LNCAP (cell line): ENCODE results near the gene BMS1.

Experiments
- TF ChIP-seq, protein P1 (sequence below): fragments of 450-650 bp; IDR thresholded peaks from 2 replicates; pipeline ENCODE4 v1.5.1; 2017; ENCODE audit warnings: mild to moderate bottlenecking

The BMS1 gene

DNA sequence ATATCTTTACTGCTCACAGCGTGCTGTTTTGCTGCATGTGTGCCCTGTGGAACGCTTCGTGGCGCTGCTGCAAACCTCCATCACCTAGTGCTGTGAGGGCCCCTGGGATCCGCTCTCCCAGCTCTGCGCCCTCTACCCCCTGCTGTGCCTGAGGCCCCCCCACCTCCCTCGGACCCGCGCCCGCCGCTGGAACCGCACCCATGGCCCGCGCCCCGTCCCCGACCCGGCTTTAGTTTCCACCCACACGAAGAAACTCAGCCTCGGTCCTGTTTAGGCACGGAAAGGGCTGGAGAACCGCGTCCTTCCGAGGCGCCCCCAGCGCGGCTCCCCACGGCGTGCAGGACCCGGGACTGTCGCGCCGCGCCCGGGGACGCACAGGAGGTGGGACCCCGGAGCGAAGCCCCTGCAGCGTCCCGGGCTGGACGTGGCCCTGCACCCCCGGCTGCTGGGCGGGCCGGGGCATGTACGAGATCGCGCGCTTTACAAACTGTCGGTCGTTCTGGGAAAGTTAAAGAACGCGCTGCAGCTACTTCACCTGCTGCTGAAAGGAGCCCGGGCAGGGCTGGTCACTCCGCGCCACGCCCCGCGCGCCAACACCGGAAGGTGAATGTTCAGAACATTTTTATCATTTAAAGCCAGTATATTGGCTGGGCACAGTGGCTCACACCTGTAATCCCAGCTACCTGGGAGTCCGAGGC is 54.3 kb downstream of the BMS1 start:
- TF ChIP-seq, protein P1, sequence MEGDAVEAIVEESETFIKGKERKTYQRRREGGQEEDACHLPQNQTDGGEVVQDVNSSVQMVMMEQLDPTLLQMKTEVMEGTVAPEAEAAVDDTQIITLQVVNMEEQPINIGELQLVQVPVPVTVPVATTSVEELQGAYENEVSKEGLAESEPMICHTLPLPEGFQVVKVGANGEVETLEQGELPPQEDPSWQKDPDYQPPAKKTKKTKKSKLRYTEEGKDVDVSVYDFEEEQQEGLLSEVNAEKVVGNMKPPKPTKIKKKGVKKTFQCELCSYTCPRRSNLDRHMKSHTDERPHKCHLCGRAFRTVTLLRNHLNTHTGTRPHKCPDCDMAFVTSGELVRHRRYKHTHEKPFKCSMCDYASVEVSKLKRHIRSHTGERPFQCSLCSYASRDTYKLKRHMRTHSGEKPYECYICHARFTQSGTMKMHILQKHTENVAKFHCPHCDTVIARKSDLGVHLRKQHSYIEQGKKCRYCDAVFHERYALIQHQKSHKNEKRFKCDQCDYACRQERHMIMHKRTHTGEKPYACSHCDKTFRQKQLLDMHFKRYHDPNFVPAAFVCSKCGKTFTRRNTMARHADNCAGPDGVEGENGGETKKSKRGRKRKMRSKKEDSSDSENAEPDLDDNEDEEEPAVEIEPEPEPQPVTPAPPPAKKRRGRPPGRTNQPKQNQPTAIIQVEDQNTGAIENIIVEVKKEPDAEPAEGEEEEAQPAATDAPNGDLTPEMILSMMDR: no peak

DNA sequence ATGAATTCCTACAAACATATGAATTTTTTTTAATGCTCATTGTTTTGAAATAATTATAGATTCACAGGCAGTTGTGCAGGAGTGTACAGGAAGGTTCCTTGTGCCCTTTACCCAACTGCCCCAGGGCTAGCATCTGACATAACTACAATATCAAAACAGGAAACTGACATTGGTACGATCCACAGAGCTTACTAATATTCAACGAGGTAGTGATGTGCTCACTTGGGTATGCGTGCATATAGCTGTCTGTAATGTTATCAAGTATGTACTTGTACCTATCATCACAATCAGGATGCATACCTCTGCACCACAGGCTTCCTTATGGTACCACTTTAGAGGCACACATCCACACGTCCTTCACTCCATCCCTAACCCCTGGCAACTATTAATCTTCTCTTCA is 68.3 kb downstream of the BMS1 start:
- TF ChIP-seq, protein P1: no peak

DNA sequence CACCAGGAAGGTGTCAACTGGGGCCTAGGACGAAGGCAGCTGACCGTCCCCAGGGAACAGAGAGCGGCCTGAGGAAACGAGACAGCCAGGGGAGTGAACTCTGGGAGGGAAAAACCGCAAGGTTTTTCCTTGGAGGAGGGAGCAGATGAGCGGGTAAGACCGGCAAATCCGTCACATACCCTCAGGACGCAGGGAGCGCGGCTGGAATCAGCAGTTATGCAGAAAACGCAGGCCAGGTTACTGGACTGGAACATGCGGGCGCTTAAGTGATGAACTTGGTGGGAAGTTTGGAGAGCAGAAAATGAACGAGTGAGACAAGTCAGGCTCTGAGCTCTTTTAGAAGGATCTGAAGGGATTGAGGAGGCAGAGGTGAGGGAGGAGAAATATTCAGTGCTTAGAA is 76.7 kb downstream of the BMS1 start:
- TF ChIP-seq, protein P1: no peak

DNA sequence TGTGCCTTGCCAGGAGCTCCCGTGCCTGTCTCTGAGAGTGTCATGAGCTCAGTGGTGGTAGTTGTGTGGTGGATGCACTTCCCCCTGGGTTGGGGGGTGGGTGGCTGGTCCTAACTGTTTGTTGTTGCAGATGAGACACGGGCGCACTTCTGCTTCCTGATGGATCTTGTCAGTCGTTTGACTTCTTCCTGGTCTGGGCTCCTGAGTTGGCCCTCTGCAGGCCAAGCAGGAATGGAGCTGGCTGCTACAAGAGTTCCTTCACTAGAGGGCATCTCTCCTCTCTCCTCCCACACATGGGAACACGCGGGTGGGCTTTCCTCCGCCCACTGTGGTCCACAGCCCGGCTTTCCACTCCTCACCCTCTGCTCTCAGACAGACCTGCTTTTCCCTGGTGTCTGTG is 82.0 kb downstream of the BMS1 start:
- TF ChIP-seq, protein P1: peak; percentile 16; the same call in 1 of the 2 replicates

DNA sequence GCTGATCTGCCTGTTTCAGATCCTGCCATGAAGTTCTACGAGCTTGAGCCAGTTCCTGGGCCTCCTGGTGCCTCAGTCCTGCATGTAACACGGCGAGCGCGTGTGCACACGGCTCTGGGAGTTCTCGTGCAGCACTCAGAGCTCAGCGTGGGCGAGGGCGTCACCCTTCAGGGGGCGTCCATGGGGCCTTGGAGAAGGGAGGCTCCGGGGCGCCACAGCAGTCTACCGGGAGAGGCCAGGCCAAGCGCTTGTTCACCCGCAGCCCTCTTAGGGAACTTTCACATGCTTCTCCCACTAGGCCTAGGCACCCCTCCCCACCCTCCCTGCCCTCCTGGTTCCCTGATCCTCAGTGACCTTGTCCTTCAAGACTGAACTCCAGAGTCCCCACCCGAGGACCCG is 83.1 kb downstream of the BMS1 start:
- TF ChIP-seq, protein P1: no peak

DNA sequence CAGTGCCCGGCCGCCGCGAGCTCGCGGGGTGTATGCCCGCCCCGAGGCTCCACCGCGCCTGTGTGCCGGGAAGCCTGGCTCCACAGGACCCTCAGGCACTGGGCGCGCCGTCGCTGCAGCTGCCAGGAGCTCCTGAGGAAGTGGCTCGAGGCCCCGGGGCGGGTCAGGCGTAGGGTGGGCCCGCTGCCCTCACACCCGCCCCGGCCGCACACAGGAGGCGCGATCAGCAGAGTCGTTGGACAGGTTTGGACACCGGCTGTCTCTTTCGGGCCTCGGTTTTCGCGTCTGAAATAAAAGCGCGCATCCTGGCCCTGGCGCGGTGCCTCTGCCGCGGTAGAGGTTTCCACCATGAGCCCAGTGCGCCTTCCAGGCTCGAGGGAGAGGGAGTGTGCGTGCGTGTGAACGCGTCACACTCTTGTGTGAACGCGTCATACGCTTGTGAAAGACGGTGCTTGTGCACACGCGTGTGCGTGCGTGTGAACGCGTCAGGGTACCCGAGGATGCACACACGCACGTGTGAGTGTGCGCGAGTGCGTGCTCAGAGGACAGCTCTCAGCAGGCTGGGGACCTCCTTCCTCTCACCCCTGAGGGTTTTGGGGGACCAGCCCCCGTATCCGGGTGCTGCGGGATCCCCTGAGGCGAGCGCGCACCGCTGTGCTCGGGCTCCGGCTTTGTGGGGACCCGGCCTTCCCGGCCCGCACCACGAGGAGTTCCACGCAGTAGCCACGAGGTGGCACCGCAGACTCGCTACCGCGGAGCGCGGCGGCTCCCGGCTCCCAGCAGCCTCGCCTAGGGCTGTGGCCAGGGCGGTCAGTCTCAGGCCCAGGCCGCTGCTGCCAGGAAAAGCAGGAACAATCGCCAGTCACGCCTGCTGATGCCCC is 83.8 kb downstream of the BMS1 start:
- TF ChIP-seq, protein P1: peak; percentile 59

DNA sequence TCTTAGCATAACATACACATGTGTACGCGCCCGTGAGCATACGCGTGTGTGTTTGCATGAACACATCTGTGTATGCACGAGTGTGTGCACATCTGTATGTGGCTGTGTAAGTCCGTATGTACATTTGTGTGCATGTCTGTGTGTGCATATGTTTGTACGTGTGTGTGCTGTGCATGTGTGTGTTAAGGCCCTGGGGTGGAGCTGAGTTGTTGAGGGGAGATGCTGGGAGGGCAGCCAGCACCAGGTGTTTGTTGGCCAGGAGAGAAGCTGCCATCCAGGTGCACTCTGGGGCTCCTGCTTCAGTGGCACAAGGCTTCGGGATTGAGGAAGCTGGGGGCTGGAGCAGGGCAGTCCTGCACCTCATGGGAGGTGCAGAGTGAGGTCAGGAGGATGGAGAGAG is 85.0 kb downstream of the BMS1 start:
- TF ChIP-seq, protein P1: no peak
